Activated CD4-positive, alpha-beta T cell treated with anti-CD3 and anti-CD28 coated beads, Interleukin-10, Interleukin-2, amounts not matched to agents 100 ng/mL and 50 ng/mL, durations not matched to agents 16 hours and 8 hours (primary cell): ENCODE measurements around the gene FOXO6.

Experiments used
- DNase-seq: peaks from one replicate; pipeline ENCODE4 v3.0.0-alpha.2; 2020

Gene FOXO6

DNA sequence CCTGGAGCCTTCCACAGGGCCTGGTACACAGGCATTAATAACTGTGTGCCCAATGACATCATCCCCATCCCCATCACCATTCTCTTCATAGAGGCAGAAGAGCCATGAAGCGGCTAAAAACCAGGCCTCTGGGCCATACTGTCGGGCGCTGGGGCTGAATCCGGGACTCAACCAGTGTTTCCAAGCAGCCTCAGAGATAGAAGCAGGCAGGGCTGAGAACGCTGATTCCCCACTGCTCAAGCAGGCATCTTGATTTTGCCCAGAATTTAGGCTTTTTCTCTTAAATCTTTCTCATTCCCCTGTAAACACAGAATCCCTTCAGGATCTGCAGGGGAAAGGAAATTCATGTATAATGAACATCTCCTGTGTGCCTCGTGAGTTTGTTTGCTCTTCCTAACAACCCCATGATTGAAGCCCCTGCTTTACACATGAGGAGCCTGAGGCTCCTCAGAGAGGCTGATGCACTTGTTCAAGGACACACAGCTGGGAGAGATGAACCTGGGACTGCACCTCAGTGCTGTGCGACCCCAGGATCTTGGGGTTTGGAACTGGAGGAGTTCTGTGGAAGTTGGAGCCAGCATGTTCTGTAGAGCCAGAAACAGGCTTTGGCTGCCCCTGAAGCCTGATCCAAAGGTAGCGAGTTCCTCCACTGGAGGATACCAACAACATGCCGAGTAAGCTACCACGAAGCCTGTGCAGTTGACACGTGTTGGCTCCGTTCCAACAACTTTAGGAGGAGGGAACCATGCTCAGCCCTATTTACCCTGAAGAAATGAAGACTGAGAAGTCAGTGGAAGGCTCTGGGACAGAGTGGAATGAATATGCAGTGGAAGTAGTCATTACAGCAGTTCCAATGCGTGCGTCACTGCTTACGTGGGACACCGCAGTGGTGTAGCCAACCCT, 67.8 kb downstream of the FOXO6 start:
- DNase-seq = no peak

DNA sequence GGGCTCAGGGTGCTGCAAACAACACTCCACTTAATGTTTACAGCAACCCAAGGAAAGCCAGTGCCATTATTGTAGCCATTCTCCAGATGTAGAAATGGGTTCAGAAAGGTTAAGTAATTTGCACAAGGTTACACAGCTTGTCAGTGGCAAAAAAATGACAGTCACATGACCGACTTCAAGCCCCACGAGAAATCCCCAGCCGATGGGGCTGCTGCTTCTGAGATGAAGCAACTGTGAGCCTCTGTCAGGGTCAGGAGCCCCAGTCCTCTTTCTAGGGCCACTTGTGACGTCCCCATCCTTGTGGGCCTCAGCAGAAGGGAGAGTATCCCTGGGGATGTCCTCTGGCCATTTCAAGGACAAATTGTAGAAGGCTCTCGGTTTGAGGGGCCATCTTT, 68.4 kb downstream of the FOXO6 start:
- no peak for DNase-seq

DNA sequence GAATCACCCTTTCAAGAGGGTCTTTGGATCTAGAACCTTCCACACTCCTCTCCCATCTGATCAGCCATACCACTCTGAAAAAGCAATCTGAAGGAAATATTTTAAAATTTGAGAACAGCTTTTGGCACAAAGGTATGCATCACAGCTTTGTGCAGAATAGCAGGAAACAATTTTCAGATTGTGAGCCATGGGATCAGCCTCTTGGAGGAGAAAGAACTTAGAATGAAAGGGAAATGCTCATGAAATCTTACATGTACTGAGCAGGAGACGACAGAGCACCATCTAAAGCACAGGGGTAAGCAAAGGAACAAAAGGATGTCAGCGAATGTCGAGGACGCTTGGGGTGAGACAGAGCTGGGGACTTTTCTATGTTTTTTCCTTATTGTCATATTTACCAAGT, 68.8 kb downstream of the FOXO6 start:
- DNase-seq = no peak

DNA sequence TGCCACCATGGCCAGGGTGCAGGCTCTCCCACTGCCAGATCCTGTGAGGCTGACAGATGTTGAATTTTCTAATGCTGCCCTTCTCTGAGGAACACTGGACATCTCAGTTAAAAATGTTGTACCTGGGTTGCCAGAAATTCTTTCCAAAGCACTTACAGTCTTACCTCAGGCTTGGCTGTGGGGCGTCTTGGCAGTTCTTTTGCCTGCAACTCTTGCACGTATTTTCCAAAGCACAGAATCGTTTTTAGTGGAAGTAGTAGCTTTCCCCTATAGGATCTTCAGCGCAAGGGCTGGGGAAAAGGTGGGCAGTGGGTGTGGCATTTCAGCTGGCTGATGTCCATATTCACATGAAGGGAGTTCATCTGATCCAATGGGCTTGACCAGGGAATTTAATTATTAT, 69.3 kb downstream of the FOXO6 start:
- no peak for DNase-seq

DNA sequence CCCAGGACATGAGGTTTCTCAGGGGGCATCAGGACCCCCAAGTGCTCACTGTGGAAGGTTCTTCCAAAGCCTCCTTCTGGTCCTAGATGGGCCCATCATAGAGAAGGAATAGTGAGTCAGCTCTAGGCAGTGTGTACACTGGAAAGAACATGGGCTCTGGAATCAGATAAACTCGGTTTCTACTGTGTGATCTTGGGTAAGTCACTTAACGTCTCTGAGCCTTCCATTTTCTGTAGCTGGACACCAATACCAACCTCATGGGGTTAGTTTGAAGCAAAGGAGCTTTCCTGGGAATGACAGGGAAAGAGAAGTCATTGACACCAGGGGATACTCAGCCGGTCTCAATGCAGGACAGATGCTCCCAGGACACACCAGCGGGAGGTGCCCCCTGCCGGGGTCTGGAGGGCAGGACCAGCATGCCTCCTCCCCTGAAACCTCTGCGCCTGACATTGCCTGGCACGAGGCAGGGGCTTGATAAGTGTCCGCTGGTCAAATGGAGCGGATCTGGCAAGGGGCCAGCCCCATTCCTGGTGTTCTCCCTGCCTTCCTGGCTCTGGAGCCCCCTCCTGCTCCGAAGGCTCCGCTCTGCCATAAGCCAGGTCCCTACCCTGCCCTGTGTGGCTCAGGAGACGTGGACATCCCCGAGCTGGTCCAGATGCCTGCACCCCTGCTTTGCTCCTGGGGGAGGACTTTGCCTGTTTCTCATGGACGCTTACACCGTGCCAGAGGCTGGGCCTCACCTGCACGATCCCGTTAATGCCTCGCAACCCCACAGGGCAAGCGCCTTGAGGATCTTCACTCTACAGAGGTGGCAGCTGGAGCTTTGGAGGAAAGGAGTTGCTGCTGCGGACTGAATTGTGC, 70.5 kb downstream of the FOXO6 start:
- DNase-seq = no peak
